Natural killer cell (primary cell): ENCODE results near the gene CAMK4. TPM values are rescaled to one million over a fixed set of nuclear protein-coding genes. Genes with fewer than 3 reads are reported as not detected.

Experiments used
- ATAC-seq, 3 donors: fragments of 150-1000 bp in 2 of 3; fragments of 200-7000 bp in 1 of 3; cut with Tn5 transposase; 1 replicate in 1 of 3; 2 replicates in 2 of 3; pipeline ENCODE4 v1.10.0; 2021; ENCODE audit warnings: mild to moderate bottlenecking in 2 of 3, moderate library complexity in 2 of 3
- DNase-seq, 2 donors: peaks; one replicate each; pipeline versions ENCODE4 v3.0.0 to v3.0.0-alpha.2; 2013 to 2021; ENCODE audit warnings: mixed read lengths in 1 of 2
- H3K27ac ChIP-seq: one replicate; pipeline ENCODE4 v1.5.1; 2013; ENCODE audit warnings: mild to moderate bottlenecking, low read length
- H3K27me3 ChIP-seq: one replicate; pipeline ENCODE4 v1.6.1; 2013; ENCODE audit warnings: low read length; ENCODE audit not compliant: control insufficient read depth, insufficient read depth
- H3K36me3 ChIP-seq: one replicate; pipeline ENCODE4 v1.6.1; 2013; ENCODE audit warnings: low read length; ENCODE audit not compliant: control insufficient read depth, insufficient read depth
- H3K4me1 ChIP-seq: one replicate; pipeline ENCODE4 v1.6.1; 2013; ENCODE audit warnings: low read length; ENCODE audit not compliant: control insufficient read depth, insufficient read depth
- H3K4me3 ChIP-seq: one replicate; pipeline ENCODE4 v1.5.1; 2013; ENCODE audit warnings: low read length
- H3K9me3 ChIP-seq: one replicate; pipeline ENCODE4 v1.6.1; 2013; ENCODE audit warnings: low read length; ENCODE audit not compliant: control insufficient read depth, insufficient read depth
- H3K27ac Mint-ChIP-seq, 2 donors: one replicate each; pipeline ENCODE4 v1.8.0; 2022; ENCODE audit warnings: mild to moderate bottlenecking in 2 of 2, mixed read lengths in 2 of 2, moderate library complexity in 1 of 2
- H3K27me3 Mint-ChIP-seq, 2 donors: one replicate each; pipeline ENCODE4 v1.8.0; 2022; ENCODE audit warnings: low read depth in 2 of 2, mixed read lengths in 2 of 2
- H3K36me3 Mint-ChIP-seq: one replicate; pipeline ENCODE4 v1.8.0; 2022; ENCODE audit warnings: mixed read lengths
- H3K4me1 Mint-ChIP-seq, 2 donors: one replicate each; pipeline ENCODE4 v1.8.0; 2022; ENCODE audit warnings: mixed read lengths in 2 of 2
- H3K4me3 Mint-ChIP-seq: one replicate; pipeline ENCODE4 v1.8.0; 2022; ENCODE audit warnings: mild to moderate bottlenecking, moderate library complexity, mixed read lengths
- H3K9me3 Mint-ChIP-seq, 2 donors: one replicate each; pipeline ENCODE4 v1.8.0; 2022; ENCODE audit warnings: mixed read lengths in 2 of 2
- WGBS: methylation state at CpG from one replicate; pipeline ENCODE4 v1.1.7; 2013; ENCODE audit warnings: missing lambda C conversion rate; ENCODE audit not compliant: insufficient coverage; 5-methylcytosine and 5-hydroxymethylcytosine counted together
- intact Hi-C: fragments of 100-400 bp; cut with micrococcal nuclease; formaldehyde crosslinking; loops from one replicate; pipeline ENCODE4 v1.14.2; 2022
- total RNA-seq, 4 donors: library from RNA; stranded (reverse); fragments of 120-200 nt in 1 of 4; gene quantifications; one replicate each; pipeline versions ENCODE4 v1.2.3 to v1.2.4, GENCODE V29; 2013 to 2022
- TF ChIP-seq, protein P1 (sequence below): fragments of 200-600 bp; IDR thresholded peaks from one replicate; pipeline ENCODE4 v1.8.0; 2022; ENCODE audit warnings: antibody characterized with exemption

The CAMK4 gene
- total RNA-seq, 3 donors from 2014 or later (not counting 1 experiment from before 2014, with no cell fraction given) = 0.80 to 7.9 (median 7.2) TPM

DNA sequence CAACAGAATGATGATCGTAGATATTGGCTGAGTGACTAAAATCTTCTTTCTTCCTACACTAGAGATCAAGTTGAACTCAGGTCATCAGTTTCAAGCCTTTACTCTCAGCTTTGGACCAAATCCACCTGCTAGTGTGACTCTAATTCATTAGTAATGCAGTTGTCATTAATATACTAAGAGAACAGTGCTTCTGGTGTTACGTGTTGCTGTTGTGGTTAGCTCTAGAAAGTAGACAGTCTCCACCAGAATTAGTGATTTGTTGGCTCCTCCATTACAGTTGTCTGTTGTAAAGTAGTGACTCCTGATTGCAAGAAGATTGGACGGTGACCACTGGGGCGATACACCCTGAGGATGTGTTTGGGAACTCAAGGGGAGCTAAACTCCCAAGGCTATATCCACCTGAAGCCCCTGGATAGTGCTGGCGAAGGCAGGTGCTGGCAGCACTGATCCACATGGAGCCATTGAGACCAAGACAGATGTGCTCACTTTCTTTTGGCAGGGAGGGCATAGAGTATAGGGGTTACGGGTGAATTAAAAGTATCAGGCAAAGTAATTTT is 3.1 kb downstream of the CAMK4 start:
- no peak overlapping the region for H3K27ac Mint-ChIP-seq
- H3K27me3 Mint-ChIP-seq = peaks cover 26 to 39% of the 10 kb centered on the region in 2 donors
- intact Hi-C loops = no loop called here
- ATAC-seq (no peak), DNase-seq (peak in 1 of 2 donors; percentile 37)
- no peaks in the 10 kb centered on the region for H3K9me3 ChIP-seq
- H3K4me1 Mint-ChIP-seq = peaks cover 20 to 27% of the 10 kb centered on the region in 2 donors
- no peak overlapping the region for H3K4me3 Mint-ChIP-seq
- H3K4me1 ChIP-seq = peaks cover 24% of the 10 kb centered on the region
- peaks cover 6% of the 10 kb centered on the region for H3K27me3 ChIP-seq
- H3K36me3 Mint-ChIP-seq = no peaks in the 10 kb centered on the region
- no peaks in the 10 kb centered on the region for H3K9me3 Mint-ChIP-seq
- WGBS = 79% methylated on average over 4 of the region's 6 CpGs
- no peak overlapping the region for H3K4me3 ChIP-seq
- H3K36me3 ChIP-seq = no peaks in the 10 kb centered on the region
- no peak overlapping the region for H3K27ac ChIP-seq
- TF ChIP-seq, protein P1, sequence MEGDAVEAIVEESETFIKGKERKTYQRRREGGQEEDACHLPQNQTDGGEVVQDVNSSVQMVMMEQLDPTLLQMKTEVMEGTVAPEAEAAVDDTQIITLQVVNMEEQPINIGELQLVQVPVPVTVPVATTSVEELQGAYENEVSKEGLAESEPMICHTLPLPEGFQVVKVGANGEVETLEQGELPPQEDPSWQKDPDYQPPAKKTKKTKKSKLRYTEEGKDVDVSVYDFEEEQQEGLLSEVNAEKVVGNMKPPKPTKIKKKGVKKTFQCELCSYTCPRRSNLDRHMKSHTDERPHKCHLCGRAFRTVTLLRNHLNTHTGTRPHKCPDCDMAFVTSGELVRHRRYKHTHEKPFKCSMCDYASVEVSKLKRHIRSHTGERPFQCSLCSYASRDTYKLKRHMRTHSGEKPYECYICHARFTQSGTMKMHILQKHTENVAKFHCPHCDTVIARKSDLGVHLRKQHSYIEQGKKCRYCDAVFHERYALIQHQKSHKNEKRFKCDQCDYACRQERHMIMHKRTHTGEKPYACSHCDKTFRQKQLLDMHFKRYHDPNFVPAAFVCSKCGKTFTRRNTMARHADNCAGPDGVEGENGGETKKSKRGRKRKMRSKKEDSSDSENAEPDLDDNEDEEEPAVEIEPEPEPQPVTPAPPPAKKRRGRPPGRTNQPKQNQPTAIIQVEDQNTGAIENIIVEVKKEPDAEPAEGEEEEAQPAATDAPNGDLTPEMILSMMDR = no peak

DNA sequence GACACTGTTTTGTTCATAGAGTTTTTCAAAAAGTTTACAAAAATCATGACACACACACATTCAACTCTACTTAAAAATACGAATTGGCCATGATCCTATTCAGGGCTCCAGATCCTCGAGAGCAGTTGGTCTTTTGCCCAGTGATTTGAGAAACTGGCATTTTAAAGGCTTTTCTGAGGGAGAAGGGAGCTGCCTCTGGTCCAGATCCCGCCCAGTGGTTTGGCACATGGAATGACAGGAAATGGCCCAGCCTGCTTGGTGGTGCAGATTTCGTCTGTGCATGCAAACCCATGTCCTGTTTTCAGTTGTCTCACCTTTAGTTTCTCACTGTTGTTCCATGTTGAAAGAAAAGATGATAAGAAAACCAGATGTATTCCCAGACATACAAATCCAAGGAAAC is 3.6 kb downstream of the CAMK4 start:
- Mint-ChIP-seq H3K4me3 (no peak overlapping the region), H3K36me3 (no peaks in the 10 kb centered on the region), H3K27me3 (peaks cover 25 to 39% of the 10 kb centered on the region in 2 donors), H3K4me1 (peaks cover 20 to 27% of the 10 kb centered on the region in 2 donors), H3K27ac (no peak overlapping the region), H3K9me3 (no peaks in the 10 kb centered on the region)
- ATAC-seq (no peak), DNase-seq (peak in 1 of 2 donors; percentile 68)
- Histone ChIP-seq H3K27me3 (peaks cover 6% of the 10 kb centered on the region), H3K9me3 (no peaks in the 10 kb centered on the region), H3K36me3 (no peaks in the 10 kb centered on the region), H3K27ac (no peak overlapping the region), H3K4me1 (peaks cover 24% of the 10 kb centered on the region), H3K4me3 (no peak overlapping the region)
- 47% methylated on average over 4 of the region's 4 CpGs for WGBS
- TF ChIP-seq, protein P1 = no peak
- intact Hi-C loops = no loop called here

- TF ChIP-seq, protein P1 = no peak
- H3K36me3 Mint-ChIP-seq = no peaks in the 10 kb centered on the region
- H3K27me3 ChIP-seq = peaks cover 6% of the 10 kb centered on the region
- H3K36me3 ChIP-seq = no peaks in the 10 kb centered on the region
- H3K4me3 Mint-ChIP-seq = no peak overlapping the region
- no peak for ATAC-seq
- H3K27me3 Mint-ChIP-seq = peaks cover 20 to 39% of the 10 kb centered on the region in 2 donors
- intact Hi-C loops = no loop called here
- no peaks in the 10 kb centered on the region for H3K9me3 Mint-ChIP-seq
- H3K27ac ChIP-seq = peak overlapping the region; percentile 39
- H3K27ac Mint-ChIP-seq = no peak overlapping the region
- H3K4me1 ChIP-seq = peaks cover 24% of the 10 kb centered on the region
- WGBS = 97% methylated on average over 2 of the region's 2 CpGs
- DNase-seq = no peak
- no peaks in the 10 kb centered on the region for H3K9me3 ChIP-seq
- H3K4me3 ChIP-seq = no peak overlapping the region
- H3K4me1 Mint-ChIP-seq = peaks cover 12 to 27% of the 10 kb centered on the region in 2 donors
Observed at GRCh38 chr5:111228520-111229220, 4.5 kb downstream of the CAMK4 start.
